Measurements from ENCODE around the gene PFDN2. TPM values are rescaled to one million over a fixed set of nuclear protein-coding genes. Genes with fewer than 3 reads are reported as not detected.
A peak's percentile ranks its signal among the peaks of the same experiment; 100 is the strongest.

Gene PFDN2
- total RNA-seq, 1 experiment from 2014 or later, result 129 TPM

- BruUV-seq (replicated peaks), result no TSS peak
- Mint-ChIP-seq H3K4me1 (ENCODE audit: low read depth, unreplicated experiment) (no peaks in the 10 kb centered on the region), H3K9me3 (ENCODE audit: low read depth, unreplicated experiment) (no peaks in the 10 kb centered on the region), H3K36me3 (ENCODE audit: insufficient read depth, unreplicated experiment) (peaks cover 44% of the 10 kb centered on the region), H3K27me3 (ENCODE audit: unreplicated experiment) (no peaks in the 10 kb centered on the region), H3K27ac (ENCODE audit: unreplicated experiment) (no peak overlapping the region), H3K4me3 (ENCODE audit: low read depth, unreplicated experiment) (no peak overlapping the region)
- TF ChIP-seq CTCF (IDR thresholded peaks at IDR 0.05; ENCODE audit: unreplicated experiment), result no peak
- CTCF ChIA-PET, result interaction anchor here (0.7 to 5.0 kb wide), 2 partner anchors 24 to 68 kb away, joined by 3 to 56 read pairs; partner anchors contain the start of gene KLHDC9
- intact Hi-C loops (cut with micrococcal nuclease; ENCODE audit: unreplicated experiment), result no loop called here
- DNase-seq, result no peak
Measured at GRCh38 chr1:161073474-161074121, 44.2 kb downstream of the PFDN2 start.

- BruUV-seq (replicated peaks), result no TSS peak
- peaks cover 44% of the 10 kb centered on the region for H3K36me3 Mint-ChIP-seq (ENCODE audit: insufficient read depth, unreplicated experiment)
- H3K9me3 Mint-ChIP-seq (ENCODE audit: low read depth, unreplicated experiment), result no peaks in the 10 kb centered on the region
- H3K27me3 Mint-ChIP-seq (ENCODE audit: unreplicated experiment), result no peaks in the 10 kb centered on the region
- DNase-seq, result no peak
- H3K4me3 Mint-ChIP-seq (ENCODE audit: low read depth, unreplicated experiment), result no peak overlapping the region
- intact Hi-C loops (cut with micrococcal nuclease; ENCODE audit: unreplicated experiment), result no loop called here
- no peak overlapping the region for H3K27ac Mint-ChIP-seq (ENCODE audit: unreplicated experiment)
- no peak for TF ChIP-seq CTCF (IDR thresholded peaks at IDR 0.05; ENCODE audit: unreplicated experiment)
- CTCF ChIA-PET, result interaction anchor here (1.6 to 5.0 kb wide), 2 partner anchors 16 to 25 kb away, joined by 10 to 56 read pairs; partner anchors contain the start of genes KLHDC9 and NECTIN4
- H3K4me1 Mint-ChIP-seq (ENCODE audit: low read depth, unreplicated experiment), result no peaks in the 10 kb centered on the region
Measured at GRCh38 chr1:161072751-161073449, 44.9 kb downstream of the PFDN2 start.

GRCh38 chr1:161071886-161072371, 45.9 kb downstream of the PFDN2 start:
- no peaks in the 10 kb centered on the region for H3K9me3 Mint-ChIP-seq (ENCODE audit: low read depth, unreplicated experiment)
- H3K27me3 Mint-ChIP-seq (ENCODE audit: unreplicated experiment), result no peaks in the 10 kb centered on the region
- intact Hi-C loops (cut with micrococcal nuclease; ENCODE audit: unreplicated experiment), result loop anchor here (1.0 kb wide), 1 partner anchor 26 kb away; the partner anchor contains the start of gene KLHDC9
- peak overlapping the region; percentile 38 for H3K27ac Mint-ChIP-seq (ENCODE audit: unreplicated experiment)
- CTCF ChIA-PET, result interaction anchor here (0.6 to 5.0 kb wide), 6 partner anchors 17 to 78 kb away, joined by 3 to 56 read pairs (median 5); partner anchors contain the start of genes KLHDC9, NECTIN4 and USF1
- peak; percentile 80 for TF ChIP-seq CTCF (IDR thresholded peaks at IDR 0.05; ENCODE audit: unreplicated experiment)
- peaks cover 41% of the 10 kb centered on the region for H3K36me3 Mint-ChIP-seq (ENCODE audit: insufficient read depth, unreplicated experiment)
- no peak overlapping the region for H3K4me3 Mint-ChIP-seq (ENCODE audit: low read depth, unreplicated experiment)
- H3K4me1 Mint-ChIP-seq (ENCODE audit: low read depth, unreplicated experiment), result no peaks in the 10 kb centered on the region
- peak; percentile 71 for DNase-seq
- BruUV-seq (replicated peaks), result TSS peak; percentile 22

- intact Hi-C loops (cut with micrococcal nuclease; ENCODE audit: unreplicated experiment), result loop anchor here (1.0 kb wide), 1 partner anchor 28 kb away; the partner anchor contains the start of gene KLHDC9
- CTCF ChIA-PET, result interaction anchor here (0.7 to 5.0 kb wide), 2 partner anchors 27 to 61 kb away, joined by 5 to 56 read pairs; partner anchors contain the start of genes DEDD and KLHDC9
- H3K4me3 Mint-ChIP-seq (ENCODE audit: low read depth, unreplicated experiment), result no peak overlapping the region
- DNase-seq, result no peak
- H3K27me3 Mint-ChIP-seq (ENCODE audit: unreplicated experiment), result no peaks in the 10 kb centered on the region
- no TSS peak for BruUV-seq (replicated peaks)
- H3K4me1 Mint-ChIP-seq (ENCODE audit: low read depth, unreplicated experiment), result no peaks in the 10 kb centered on the region
- TF ChIP-seq CTCF (IDR thresholded peaks at IDR 0.05; ENCODE audit: unreplicated experiment), result no peak
- H3K9me3 Mint-ChIP-seq (ENCODE audit: low read depth, unreplicated experiment), result no peaks in the 10 kb centered on the region
- H3K27ac Mint-ChIP-seq (ENCODE audit: unreplicated experiment), result no peak overlapping the region
- H3K36me3 Mint-ChIP-seq (ENCODE audit: insufficient read depth, unreplicated experiment), result peaks cover 31% of the 10 kb centered on the region
Measured at GRCh38 chr1:161070761-161071160, 47.1 kb downstream of the PFDN2 start.

Data from Calu3 (cell line).